Measurements from ENCODE around the gene SLC16A3. TPM values are rescaled to one million over a fixed set of nuclear protein-coding genes. Genes with fewer than 3 reads are reported as not detected.
"Not testable (repeated sequence)": the region's sequence is repeated elsewhere in the genome, so short reads cannot be mapped to it uniquely, and the experiment has no call there.

The SLC16A3 gene
- total RNA-seq, 2 donors from 2014 or later: 148 to 298 TPM

DNA sequence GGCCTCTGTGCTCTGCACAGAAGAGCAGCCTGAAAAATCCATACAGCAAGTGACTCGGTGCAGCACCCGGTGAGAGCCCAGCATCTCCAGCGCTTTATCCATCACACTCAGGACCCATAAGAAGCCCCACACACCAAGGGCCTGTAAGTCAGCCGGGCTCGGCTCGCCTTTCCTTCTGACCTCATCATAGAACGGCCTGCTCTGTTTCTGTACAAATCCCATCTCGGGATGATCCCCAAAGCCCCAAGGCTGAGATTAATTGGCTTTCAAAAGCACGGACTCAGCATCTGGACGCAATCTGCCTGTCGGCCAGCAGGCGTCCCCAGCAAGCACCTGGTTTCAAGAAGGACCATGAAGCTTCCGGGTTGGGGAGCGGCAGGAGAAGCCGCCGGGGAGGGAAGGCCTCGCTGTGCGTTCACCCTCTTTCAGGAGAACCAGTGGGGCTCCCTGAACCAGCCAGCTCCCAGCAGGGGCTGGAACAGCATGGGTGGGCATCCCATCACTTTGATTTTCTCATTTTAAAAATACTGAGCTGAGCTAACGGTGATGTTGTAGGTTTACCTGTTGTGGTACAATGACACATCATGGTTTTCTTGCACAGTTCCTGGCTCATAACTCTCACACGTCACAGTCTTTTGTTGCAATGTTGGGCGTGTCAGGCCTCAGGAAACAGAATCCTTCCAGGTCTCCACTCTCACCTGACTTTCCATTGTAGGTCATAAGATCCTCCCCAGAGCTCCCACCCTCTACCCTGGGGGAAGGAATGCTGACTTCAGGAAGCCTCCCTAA is 22.9 kb upstream of the SLC16A3 start:
- Histone ChIP-seq H3K27ac (peak overlapping the region; percentile 82), H3K4me1 (peaks cover 16% of the 10 kb centered on the region), H3K4me3 (no peak overlapping the region), H3K9me3 (no peaks in the 10 kb centered on the region), H3K9ac (ENCODE audit: low read depth in 2 of 2, low read length in 2 of 2) (peak overlapping the region in 1 of 2 donors; percentile 70), H3K36me3 (no peaks in the 10 kb centered on the region), H3K27me3 (no peaks in the 10 kb centered on the region)
- intact Hi-C loops (cut with DNase I): no loop called here
- peak; percentile 88 for DNase-seq
- TF ChIP-seq, protein P1, sequence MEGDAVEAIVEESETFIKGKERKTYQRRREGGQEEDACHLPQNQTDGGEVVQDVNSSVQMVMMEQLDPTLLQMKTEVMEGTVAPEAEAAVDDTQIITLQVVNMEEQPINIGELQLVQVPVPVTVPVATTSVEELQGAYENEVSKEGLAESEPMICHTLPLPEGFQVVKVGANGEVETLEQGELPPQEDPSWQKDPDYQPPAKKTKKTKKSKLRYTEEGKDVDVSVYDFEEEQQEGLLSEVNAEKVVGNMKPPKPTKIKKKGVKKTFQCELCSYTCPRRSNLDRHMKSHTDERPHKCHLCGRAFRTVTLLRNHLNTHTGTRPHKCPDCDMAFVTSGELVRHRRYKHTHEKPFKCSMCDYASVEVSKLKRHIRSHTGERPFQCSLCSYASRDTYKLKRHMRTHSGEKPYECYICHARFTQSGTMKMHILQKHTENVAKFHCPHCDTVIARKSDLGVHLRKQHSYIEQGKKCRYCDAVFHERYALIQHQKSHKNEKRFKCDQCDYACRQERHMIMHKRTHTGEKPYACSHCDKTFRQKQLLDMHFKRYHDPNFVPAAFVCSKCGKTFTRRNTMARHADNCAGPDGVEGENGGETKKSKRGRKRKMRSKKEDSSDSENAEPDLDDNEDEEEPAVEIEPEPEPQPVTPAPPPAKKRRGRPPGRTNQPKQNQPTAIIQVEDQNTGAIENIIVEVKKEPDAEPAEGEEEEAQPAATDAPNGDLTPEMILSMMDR (IDR thresholded peaks at IDR 0.05): peak; percentile 96

DNA sequence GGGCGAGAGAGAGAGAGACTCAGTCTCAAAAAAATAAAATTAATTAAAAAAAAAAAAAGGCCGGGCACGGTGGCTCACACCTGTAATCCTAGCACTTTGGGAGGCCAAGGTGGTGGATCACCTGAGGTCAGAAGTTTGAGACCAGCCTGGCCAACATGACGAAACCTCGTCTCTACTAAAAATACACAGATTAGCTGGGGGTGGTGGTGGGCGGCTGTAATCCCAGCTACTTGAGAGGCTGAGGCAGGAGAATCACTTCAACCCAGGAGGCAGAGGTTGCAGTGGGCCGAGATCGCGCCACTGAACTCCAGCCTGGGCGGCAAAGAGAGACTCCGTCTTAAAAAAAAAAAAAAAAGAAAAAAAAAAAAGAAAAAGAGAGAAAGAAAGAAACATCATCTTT is 18.2 kb upstream of the SLC16A3 start:
- H3K4me1 ChIP-seq; H3K4me3 ChIP-seq; intact Hi-C loops (cut with DNase I); H3K9ac ChIP-seq (ENCODE audit: low read depth in 2 of 2, low read length in 2 of 2); H3K36me3 ChIP-seq; H3K27me3 ChIP-seq; H3K9me3 ChIP-seq; H3K27ac ChIP-seq; DNase-seq: not testable (repeated sequence)

DNA sequence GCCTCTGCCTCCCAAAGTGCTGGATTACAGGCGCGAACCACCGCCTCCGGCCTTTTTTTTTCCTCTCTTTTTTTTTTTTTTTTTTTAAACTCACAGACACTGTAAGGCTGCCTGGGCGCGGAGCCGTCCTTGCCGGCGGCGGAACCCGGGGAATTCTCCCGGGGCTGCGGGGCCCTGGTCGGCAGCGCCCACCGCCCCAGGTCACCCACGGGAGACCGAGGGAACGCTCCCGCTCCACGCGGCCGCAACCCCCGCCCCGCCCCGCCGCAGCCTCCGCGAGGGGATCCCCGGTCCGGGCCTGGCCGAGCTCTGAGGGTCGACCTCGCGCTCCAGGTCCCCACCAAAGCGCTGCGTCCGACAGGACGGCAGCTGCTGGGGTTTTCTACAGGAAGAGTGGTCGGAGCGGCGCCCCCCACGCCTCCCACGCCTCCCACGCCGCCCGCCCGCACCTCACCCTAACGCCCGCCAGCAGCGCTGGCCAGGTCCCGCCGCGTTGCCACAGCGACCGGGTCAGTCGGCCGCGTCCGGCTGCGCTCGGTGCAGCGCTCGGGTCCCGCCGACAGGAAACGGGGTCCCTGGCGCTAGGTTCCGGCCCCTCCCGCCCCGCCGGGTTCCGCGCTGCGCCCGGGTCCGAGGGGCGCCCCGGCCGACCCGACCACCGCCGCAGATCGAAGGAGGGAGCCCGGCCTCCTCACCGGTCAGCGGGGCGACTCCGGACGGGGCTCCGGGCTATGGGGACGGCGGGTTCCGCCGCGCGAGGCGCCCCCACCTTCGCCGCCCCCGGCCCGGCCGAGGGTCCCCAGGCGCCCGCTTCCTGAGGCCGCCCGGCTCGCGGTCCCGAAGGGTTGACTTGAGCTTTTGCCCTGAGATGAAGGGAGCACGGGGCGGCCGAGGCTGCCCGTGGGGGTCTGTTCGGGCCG is 16.3 kb upstream of the SLC16A3 start, which contains the start of gene CCDC57:
Gene CCDC57 (minus strand): TSS at position 512 of the 920 bp plus-strand sequence. CDS start 10,898 bp downstream, outside the sequence.
- H3K4me1 ChIP-seq: peaks cover 9% of the 10 kb centered on the region
- H3K27me3 ChIP-seq: no peaks in the 10 kb centered on the region
- no peaks in the 10 kb centered on the region for H3K9me3 ChIP-seq
- H3K36me3 ChIP-seq: no peaks in the 10 kb centered on the region
- peak within 1 kb of the TSS; percentile 100 for H3K4me3 ChIP-seq
- peak; percentile 78 for DNase-seq
- TF ChIP-seq, protein P1 (IDR thresholded peaks at IDR 0.05): no peak
- peak within 1 kb of the TSS; percentile 78 to 96 for H3K9ac ChIP-seq (ENCODE audit: low read depth in 2 of 2, low read length in 2 of 2)
- H3K27ac ChIP-seq: peak within 1 kb of the TSS; percentile 82
- intact Hi-C loops (cut with DNase I): no loop called here

DNA sequence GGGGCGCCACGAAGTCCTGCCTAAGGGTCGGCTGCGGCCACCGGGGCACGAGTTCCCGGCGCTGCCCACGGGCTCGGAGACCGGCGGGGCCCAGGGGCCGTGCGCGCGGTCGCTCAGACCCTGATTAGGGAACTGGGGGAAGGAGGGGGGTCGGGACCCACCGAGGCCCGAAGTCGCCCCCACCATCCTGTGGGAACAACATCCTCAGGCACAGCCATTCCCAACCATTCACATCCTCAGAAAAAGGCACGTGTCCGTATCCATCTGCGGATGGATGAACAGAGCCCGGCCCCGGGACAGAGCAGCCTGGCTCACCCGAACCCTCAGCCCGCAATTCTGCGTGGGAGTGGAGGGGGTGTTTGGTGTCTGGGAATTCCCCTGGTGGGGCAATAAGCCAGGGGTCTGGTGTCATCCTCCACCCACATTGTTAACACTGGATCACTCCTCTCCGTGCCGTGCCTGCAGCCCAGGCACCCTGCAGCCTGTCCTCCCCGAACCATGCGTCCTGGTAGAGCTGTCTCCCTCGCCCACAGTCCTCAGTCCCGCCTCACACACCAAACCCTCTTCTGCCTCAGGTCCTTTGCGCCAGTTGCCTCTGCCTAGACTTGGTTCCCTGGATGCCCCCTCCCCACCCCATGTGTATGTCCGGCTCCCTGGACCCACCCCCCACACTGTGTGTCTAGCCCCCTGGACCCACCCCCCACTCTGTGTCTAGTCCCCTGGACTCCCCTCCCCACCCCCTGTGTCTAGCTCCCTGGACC is 15.4 kb upstream of the SLC16A3 start:
- no peak for DNase-seq
- TF ChIP-seq, protein P1 (IDR thresholded peaks at IDR 0.05): no peak
- intact Hi-C loops (cut with DNase I): no loop called here
- peak overlapping the region; percentile 100 for H3K4me3 ChIP-seq
- peak overlapping the region; percentile 82 for H3K27ac ChIP-seq
- H3K4me1 ChIP-seq: peaks cover 9% of the 10 kb centered on the region
- no peaks in the 10 kb centered on the region for H3K9me3 ChIP-seq
- peak overlapping the region; percentile 78 to 96 for H3K9ac ChIP-seq (ENCODE audit: low read depth in 2 of 2, low read length in 2 of 2)
- no peaks in the 10 kb centered on the region for H3K36me3 ChIP-seq
- H3K27me3 ChIP-seq: no peaks in the 10 kb centered on the region

DNA sequence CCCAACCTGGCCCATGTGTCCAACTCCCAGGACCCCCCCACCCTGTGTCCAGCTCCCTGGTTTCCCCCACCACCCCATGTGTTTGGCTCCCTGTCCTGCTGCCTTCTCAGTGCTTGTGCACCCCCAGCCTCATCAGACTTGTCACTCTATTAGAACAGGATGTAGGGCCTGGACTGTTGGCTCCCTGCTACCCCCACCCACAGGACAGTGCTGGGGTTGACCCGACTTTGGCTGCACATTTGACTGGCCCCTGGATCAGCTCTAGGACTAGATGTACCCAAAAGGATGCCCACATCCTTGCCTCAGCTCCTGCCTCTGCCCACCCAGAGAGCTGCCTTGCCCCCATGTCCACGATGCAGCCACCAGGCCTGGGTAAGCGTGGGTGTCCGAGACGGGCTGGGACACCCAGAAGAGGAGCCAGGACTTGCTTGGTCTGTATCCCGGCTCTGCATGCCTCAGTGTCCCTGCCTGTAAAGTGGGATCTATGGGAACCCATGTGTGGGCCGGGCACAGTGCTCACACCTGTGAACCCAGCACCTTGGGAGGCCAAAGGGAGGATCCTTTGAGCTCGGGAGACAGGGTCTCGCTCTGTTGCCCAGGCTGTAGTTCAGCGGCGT is 14.7 kb upstream of the SLC16A3 start:
- Histone ChIP-seq H3K36me3 (no peaks in the 10 kb centered on the region), H3K27ac (no peak overlapping the region), H3K4me1 (peaks cover 9% of the 10 kb centered on the region), H3K27me3 (no peaks in the 10 kb centered on the region), H3K9me3 (no peaks in the 10 kb centered on the region), H3K4me3 (no peak overlapping the region), H3K9ac (ENCODE audit: low read depth in 2 of 2, low read length in 2 of 2) (no peak overlapping the region)
- DNase-seq: no peak
- TF ChIP-seq, protein P1 (IDR thresholded peaks at IDR 0.05): no peak
- intact Hi-C loops (cut with DNase I): no loop called here

Data from colonic mucosa (tissue), 4 donors.